Epidermal melanocyte (primary cell): Measurements from ENCODE around the gene SEMA6B.

Experiments
- DNase-seq: peaks from one replicate; pipeline ENCODE4 v3.0.0; 2011; ENCODE audit warnings: low spot score; ENCODE audit not compliant: insufficient read length

Gene SEMA6B

GRCh38 chr19:4589579-4590410 is 30.3 kb upstream of the SEMA6B start:
- no peak for DNase-seq

DNA sequence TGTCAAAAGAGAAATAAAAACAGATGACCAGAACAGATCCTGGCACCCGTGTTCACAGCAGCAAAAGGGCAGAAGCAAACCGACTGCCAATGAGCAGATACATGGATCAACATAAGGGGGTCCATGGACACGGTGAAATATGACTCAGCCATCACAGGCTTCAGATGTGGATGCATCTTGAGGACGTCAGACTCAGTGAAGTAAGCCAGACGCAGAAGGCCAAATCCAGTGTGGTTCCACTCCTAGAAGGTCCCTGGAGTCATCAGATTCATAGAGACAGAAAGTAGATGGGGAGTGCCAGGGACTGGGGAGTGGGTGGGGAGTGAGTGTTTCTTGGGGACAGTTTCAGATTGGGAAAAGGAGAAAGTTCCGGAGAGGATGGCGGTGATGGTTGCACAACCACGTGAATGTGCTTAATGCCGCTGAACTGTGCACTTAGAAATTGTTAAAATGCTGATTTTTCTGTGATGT is 28.8 kb upstream of the SEMA6B start:
- DNase-seq = no peak

- no peak for DNase-seq
Observed at GRCh38 chr19:4587527-4587926, 28.0 kb upstream of the SEMA6B start.

- no peak for DNase-seq
Observed at GRCh38 chr19:4586691-4587090, 27.2 kb upstream of the SEMA6B start.

- DNase-seq = no peak
Observed at GRCh38 chr19:4586245-4586644, 26.8 kb upstream of the SEMA6B start.

DNA sequence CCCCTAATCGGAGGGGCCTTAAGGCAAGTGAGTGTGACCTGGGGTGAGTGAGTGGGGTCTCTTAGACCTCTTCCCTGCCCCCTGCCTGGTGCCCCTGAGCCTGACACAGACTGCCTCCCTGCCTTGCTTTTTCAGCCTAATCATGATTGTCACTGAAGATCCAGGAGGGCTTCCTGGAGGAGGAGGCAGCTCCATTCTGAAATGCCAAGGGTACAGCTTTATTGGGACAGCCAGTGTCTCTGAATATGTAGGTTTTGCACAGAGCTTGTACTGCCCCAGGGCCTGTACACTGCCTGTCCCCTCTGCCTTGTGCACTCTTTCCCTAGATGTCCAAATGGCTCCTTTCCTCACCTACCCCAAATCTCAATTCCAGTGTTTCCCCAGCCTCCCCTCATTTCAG is 26.1 kb upstream of the SEMA6B start:
- DNase-seq = no peak

DNA sequence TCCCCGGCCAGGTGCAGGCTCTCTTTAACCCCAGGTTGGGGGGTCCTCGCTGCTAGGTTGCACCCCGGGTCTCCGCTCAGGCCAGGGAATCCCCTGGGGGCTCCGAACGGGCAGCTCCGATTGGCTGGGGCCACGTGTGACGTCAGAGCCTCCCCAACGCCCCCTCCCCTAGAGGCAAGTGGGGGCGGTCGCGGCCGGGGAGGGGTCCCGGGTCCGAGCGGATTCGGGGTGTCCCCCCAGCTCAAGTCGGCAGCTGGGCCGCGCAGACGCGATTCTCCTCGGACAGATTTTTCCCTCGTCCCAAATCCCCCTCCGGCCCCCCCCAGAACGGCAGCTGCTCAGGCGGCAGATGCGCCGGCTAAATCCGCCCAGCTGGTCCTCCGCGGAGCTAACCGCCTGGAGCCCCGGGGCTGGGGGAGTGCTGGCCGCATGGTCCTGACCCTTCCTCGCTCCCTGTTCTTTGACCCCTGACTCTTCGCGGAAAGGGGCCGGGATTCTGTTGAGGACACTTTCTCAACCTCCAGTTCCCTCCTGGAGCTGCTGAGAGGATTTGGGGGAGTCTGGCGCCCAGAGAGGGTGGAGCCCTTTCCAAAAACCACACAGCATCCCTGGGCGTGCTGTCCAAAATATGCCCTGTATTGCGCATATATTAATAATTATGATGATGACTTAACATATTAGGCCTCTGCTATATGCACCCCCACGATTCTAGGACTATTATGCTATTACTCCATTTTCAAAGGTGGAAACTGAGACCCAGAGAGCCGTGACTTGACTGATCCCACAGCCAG is 25.4 kb upstream of the SEMA6B start:
- no peak for DNase-seq

DNA sequence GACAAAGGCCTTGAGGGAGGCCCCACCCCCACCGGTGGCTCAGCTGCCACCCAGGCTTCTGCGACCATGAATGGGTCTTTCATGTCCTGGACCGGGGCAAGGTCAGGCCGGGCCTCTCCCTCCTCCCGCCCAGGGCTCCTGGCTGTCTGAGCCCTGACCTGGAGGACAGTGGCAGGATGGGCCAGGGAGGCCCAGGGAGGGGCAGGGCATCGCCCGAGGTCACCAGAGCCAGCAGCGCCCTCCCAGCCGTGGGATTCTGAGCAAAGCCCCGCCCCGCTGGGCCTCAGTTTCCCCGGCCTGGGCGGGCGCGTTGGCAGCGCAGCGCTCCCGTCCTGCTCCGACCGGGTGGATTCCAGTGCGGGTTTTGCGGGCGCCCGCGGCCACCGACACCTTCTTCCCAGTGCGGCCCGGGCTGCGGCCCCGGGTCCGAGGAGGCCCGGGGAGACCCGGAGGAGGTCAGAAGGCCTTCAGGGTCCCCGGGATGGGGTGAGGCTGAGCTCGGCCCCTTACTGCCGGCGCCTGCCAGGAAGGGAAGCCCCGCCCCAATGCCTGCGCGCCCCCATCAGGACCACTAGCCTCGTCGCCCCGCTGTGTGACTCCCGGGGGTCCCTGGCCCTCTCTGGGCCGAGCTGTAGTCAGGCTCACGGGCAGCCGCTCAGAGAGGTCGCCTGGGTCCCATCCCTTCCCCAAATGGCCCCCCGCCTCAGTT is 24.6 kb upstream of the SEMA6B start:
- DNase-seq = no peak

DNA sequence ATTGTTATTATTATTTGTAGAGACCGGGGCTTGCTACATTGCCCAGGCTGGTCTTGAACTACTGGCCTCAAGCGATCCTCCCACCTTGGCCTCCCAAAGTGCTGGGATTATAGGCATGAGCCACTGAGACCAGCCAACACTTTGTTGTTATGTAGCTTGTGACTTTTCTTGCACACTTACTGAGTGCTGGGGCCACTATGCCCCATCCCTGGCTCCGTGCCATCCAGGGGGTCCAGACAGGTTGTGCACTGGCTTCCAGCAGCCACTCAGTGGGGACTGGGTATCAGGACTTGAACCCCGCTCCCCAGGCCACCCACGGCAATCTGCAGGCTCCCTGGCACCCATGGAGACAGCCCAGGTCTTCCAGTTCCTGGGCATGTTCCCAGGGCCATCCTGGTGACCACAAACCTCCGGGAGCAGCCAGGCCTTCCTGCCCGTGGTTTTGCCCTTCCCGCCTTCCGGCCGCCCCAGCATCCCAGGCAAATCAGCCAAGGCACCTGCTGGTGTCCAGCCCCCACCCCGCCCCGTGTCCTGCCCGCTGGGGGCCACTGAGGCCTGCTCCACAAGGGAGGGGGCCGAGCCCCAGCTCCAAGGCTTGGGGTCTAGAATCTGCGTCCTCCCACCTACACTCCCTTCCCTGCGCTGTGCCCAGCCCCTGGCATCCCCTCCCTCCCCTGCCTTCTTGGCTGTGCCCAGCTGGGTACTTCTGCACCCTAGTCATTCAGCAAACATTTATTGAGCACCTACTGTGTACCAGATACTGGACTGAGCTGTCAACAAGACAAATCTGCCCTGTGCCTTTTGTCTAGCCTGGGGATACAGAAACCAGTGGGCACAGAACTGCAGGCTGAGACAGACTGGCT is 23.7 kb upstream of the SEMA6B start:
- DNase-seq = no peak

DNA sequence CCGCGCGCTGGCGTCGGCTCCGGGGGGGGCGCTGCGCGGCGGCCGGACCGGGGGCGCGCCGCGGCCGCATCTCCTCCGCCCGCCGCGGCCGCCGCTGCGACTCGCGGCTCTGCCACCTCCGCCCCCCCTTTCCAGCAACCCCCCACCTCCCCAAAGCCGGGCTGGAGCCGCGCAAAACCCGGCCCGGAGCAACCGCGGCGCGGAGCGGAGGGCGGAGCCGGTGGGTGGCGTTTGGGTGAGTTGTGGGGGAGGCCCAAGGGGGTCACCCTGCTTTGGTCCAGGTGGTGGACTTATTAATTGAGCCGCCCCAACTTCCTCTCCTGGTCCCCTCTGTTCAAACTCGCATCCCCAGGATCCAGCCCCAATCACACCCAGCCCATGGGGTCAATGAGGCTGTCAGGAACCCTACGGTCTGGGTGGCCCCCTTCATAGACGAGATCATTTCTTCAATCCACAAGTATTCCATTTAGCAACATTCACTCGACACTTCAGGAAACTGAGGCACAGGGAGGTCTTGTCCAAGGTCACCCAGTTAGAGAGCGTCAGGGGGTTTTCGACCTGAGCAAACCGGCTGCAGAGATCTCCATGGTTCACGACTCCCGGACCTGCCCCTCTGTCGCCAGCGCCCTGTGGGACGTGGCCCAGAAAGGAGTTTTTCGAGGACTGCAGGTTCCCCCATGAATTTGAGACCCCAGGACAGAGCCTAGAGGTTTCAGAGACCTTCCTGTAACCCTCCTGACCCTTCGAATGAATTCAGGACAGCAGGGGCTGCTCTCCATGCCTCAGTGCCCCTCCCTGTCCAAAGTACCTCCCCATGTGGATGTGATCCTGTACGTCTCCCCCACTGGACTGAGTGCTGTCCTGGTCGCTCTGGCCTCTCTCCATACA is 22.4 kb upstream of the SEMA6B start:
- DNase-seq = no peak

GRCh38 chr19:4580961-4581665 is 21.6 kb upstream of the SEMA6B start:
- no peak for DNase-seq

DNA sequence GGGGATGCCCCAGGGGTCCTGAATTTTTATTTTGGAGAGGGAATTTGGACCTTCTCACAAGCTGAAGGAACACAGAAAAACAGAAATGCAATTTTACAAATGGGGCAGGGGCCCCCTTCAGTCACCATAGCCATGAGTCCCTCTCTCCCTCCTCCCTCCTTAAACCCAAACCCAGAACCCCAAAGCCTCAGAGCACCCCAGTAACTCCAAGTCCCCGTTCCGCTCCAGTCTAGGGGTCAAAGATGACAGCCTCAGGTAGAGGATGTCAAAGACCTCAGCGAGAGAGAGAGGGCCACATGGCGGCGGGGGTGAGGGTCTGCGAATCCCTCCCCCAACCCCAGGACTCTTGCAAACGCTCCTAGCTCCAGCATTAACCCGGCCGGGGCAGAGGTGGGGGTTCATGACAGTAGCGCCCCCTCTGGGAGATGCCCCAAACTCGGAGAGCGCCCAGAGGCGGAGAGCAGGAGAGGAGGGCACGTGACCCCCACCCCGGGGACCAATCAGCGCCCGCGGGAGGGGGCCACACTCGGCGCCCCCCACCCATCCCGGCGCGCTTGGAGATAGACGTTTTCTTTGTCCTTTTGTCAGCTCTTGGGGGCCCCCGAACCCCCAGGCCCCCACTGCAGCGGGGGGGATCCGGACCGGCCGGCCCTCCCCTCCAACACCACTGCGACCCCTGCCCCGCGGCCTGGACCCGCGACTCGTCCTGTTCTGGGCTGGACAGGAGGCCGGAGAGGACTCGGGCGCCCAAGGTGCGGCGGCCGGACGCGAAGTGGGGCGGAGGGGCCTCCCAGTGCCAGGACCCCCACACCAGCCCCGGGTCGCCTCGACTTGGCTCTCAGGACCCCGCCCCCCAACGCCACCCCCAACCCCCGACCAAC is 20.8 kb upstream of the SEMA6B start:
- no peak for DNase-seq

- no peak for DNase-seq
Observed at GRCh38 chr19:4579389-4579788, 19.9 kb upstream of the SEMA6B start.

DNA sequence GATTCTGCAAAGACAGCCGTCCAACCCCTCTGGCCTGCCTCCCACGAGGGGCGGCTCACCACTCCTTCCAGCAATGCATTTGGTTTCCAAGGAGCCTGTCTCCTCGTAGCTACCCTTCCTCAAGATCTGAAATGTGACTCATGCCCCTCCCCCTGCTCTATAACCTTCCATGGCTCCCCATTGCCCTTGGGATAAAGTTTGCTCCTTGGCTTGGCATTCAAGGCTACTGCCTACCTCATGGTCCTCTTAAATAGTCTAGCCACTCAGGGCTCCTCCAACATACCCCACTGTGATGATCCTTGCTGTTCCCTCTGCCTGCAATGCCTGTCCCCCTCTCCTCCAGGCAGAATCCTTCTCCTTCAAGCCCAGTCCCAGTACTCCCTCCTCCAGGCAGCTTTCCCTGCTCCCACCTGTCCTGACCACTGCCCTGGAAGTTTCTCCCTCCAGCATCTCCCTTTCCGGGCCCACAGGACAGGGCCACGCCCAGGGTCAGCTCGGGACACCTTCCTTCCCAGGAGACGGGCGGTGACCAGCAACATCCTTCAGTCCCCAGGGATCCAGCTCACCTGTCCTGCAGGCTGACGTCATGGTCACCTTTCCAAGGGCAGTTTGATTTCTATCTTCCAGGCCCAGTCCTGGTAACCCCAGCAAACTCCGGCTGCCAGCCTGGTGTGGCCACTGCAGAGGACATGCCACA is 19.2 kb upstream of the SEMA6B start:
- no peak for DNase-seq

DNA sequence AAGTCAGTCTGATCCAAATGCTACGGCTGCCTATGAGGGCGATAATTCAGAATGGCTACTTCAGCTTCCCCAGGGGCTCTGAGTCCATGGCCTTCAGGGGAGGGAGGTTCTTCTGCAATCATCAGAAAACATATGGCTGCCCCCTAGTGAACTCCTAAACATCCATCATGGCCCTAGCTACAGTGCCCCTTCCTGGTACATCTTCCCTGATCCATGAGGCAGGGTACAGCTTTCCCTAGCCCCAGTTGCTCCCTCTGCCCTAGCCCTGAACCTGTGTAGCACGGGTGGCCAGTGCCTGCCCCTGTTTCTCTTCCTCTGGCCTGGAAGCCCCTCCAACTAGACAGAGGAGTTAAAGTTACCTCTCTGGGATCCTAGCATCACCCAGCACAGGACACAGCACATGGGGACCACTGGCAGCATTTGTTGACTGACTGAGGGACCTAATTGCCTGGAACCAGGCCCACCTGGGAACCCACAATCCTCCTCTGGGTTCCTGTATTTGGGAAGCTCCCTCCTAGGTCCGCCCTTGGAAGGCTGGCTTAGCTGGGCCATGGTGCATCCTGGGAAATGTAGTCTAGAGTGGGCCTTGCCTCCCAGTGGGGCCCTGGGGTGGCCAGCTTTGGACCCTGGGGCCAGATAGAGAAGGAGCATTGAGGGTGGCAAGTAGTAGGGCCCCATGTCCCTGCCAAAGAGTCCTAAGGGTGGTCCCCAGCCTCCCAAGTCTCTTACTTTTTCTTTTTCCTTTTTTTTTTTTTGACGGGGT is 17.7 kb upstream of the SEMA6B start:
- DNase-seq = peak; percentile 14

- DNase-seq = peak; percentile 90
Observed at GRCh38 chr19:4576016-4576933, 16.8 kb upstream of the SEMA6B start.
